T-helper 17 cell (primary cell): ENCODE results near the gene TRIM10. TPM values are rescaled to one million over a fixed set of nuclear protein-coding genes. Genes with fewer than 3 reads are reported as not detected.

Source experiments
- total RNA-seq, 4 donors: library from RNA in 2 of 4; stranded (reverse) in 2 of 4; gene quantifications; one replicate each; pipeline ENCODE4 v1.2.3 and lab custom pipeline; 2022 to 2026

TRIM10 gene
- total RNA-seq, 2 donors from 2014 or later: 0.37 TPM; not detected in 1

Other genes with a start within 250 kb of the TRIM10 start
- 1,000 to 10,000 TPM; 1,960 to 2,242 TPM for gene HLA-A, start 218.7 kb downstream of the TRIM10 start, total RNA-seq
- gene POLR1H, start 99.9 kb downstream of the TRIM10 start, total RNA-seq: 10 to 100 TPM; 28.9 to 31.7 TPM
- 10 to 100 TPM; 52.1 to 52.4 TPM for gene PPP1R11, start 94.0 kb downstream of the TRIM10 start, total RNA-seq
- not detected for gene RNF39, start 85.4 kb downstream of the TRIM10 start, total RNA-seq
- gene TRIM31, start 48.1 kb downstream of the TRIM10 start, total RNA-seq: not detected
- gene TRIM40, start 25.1 kb downstream of the TRIM10 start, total RNA-seq: 1 to 10 TPM in 1 of 2 donors, under 1 TPM in 1; 0.22 to 3.5 TPM
- gene TRIM15, start 2.3 kb upstream of the TRIM10 start, total RNA-seq: not detected
- 10 to 100 TPM; 51.2 to 63.1 TPM for gene TRIM26, start 52.2 kb upstream of the TRIM10 start, total RNA-seq
- gene TRIM39, start 165.7 kb upstream of the TRIM10 start, total RNA-seq: 10 to 100 TPM; 41.4 to 47.3 TPM
- gene RPP21, start 183.9 kb upstream of the TRIM10 start, total RNA-seq: 10 to 100 TPM; 34.1 to 38.5 TPM